Measurements from ENCODE around the gene MAML3.
A peak's percentile ranks its signal among the peaks of the same experiment; 100 is the strongest.

MAML3 gene

DNA sequence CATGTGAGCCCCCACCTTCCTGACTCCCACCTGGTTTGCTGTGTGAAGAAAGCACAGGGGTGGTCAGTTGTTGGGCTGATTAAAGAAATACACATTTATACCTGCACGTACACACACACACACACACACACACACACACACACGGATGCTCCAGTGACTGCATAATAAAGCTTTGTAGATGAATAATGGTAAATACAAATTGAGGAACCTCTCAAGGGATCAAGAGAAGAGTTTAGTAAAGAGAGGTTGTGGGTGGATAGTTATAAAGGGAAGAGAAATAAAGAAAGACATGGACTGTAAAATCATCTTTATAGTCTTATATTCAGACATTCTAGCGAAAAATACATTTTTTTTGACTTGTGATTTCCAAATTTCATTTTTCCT, 344.2 kb downstream of the MAML3 start:
- DNase-seq (ENCODE audit: low read depth): no peak

DNA sequence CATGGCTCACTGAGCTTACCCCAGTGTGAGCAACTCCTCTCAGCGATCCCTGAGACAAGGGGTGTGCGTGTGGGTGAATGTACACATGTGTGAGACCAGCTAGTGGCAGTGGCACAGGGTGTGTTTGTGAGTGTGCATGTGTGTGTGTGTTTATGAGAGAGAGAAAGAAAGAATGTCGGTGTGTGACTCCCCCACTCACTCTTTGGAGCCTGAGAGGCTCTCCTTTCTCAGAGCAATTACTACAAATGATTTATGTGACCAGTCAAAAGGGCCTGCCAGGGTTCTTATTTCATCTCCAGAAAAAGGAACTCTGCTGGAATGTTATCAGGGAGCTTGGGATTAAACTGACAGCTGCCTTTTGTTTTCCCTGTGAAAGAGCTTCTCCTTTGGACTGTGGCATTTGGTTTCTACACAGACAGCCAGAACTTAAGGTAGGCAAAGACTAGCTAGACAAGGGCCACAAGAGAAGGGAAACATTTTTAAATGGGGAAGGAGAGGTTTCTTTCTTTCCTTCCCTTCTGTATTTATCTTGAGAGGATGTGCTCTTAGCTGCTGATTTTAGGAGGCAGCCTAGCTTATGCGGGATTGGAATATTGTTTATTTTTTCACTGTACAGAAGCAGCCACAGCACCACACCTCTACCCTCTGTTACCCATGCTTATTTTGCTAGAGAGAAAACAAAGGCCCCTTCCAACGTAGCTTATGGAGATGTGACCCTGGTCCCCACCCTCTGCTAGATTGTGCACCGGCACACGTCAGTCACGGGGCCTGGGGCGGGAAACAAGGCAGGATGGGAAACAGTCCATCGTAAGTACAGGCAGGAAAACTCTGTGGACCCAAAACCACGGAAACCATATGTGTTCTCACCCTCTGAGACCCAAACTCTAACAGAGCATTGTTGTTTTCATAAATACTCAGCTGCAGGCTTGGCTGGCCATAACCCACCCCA, 344.9 kb downstream of the MAML3 start:
- peak; percentile 38 for DNase-seq (ENCODE audit: low read depth)

DNA sequence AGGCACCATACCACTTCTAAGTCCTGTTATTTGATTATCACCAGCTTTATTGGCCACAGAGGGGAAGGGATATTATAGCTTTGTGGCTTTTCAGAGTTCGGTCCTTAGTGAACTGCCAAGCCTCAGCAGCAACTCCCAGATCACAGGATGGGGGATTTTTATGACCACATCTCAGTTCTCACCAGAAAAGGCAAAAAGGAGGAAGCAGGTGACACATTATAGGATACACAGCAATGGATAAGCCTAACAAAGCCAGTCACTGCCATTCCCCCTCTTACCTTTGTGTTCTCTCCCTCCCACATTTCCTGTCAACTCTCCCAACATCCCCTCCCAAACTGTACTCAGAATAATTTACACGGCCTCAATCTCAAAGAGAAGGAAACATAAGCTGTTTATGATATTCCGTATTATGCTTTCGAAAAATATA, 345.6 kb downstream of the MAML3 start:
- DNase-seq (ENCODE audit: low read depth): no peak

DNA sequence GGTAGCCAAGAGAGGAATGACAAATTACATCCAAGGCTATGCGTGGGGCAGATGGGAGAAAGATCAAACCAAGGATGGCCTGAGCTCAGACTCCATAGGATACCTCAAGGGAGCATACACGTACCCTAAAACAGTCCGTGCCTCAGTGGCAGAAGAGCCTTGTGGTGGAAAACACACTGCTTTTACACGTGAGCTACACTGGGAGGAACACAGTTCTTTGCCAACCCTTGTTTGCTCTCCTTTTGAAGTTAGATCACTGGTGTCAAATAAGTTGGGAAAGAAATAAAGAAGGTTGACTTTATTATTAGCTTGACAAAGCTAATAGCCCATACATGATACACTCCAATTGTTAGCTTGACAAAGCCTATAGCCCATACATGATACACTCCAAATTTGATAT, 346.5 kb downstream of the MAML3 start:
- DNase-seq (ENCODE audit: low read depth): no peak

DNA sequence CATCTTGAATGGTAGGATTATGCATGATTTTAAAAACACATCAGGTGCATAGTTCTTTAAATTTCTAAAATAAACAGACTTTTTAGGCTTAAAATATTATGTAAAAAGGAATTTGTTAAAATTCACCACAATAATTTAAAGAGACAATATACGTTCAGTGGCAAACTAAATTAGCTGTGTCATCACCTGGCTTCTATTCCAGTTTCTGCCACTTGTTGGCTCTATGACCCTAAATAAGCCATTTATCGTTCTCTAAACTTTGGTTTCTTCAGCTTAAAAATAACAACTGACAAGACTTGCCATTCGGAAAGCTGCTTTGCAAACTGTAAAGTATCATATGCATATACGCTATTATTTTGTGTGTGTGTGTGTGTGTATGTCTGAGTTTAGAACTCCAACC, 347.1 kb downstream of the MAML3 start:
- no peak for DNase-seq (ENCODE audit: low read depth)

DNA sequence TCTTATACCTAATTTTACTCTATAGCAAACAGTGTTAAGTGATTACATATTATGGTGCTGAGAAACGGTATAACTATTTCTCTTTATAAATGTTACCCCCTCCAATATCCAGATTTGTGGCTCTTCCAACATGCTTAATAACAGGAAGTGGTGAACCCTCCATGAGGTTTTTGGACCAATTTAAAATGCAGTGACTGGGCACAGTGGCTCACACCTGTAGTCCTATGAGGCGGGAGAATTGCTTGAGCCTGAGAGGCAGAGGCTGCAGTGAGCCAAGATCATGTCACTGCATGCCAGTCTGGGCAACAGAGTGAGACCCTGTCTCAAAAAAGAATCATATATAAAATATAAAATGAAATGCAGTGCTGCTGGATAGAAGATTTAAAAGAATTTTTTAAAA, 351.1 kb downstream of the MAML3 start:
- no peak for DNase-seq (ENCODE audit: low read depth)

DNA sequence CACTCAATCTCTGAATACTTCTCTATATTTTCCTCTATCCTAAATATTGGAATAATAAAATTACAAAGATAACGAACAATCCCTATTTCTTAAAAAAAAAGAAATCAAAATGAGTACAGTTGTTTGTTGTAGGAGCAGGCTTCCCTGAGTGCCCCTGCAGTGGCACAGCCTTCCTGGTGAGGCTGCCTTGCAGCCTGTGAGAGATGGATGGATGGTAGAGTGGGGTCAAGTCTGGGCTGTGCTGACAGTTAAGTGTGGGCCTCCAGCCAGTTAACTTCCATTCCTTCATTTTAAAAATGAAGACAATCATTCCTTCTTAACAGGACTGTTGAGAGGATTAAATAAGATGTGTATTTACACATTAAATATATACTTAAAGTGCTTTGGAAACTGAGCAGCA, 351.5 kb downstream of the MAML3 start:
- no peak for DNase-seq (ENCODE audit: low read depth)

DNA sequence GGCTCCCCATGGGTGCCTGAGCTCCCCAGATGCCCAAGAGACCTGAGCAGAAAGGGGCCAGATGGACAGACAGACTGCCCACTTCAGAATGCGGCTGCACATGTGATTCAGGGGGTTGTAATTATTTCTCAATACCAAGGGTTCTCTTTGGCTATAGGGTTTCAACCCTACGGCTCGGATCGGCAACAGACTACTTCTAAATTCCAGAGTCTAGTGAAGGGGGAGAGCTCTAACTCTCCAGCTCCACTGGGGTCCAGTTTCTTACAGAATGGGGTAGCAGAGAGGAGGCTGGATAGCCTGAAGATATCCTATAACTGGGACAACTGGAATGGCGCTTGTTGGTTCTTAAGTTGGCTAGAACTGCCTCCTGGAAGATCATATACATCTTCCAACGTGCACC, 352.1 kb downstream of the MAML3 start:
- no peak for DNase-seq (ENCODE audit: low read depth)

DNA sequence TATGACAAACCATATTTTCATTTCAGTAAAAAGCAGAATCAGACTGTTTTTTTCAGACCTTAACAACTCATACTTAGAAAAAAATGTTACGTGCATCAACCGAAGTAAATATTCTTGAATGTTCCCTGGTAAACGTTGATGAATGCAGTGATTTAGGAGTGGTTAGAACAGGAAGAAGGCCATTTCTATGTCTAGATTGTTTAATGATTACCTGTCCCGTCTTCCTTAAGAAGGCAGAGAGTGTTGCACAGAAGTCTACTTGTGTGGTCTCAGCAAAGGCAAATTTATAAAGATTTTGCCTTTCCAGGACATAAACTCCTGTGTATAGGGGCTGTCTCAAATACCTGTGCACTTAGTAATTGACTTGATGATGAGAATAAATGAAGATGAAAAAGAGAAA, 353.9 kb downstream of the MAML3 start:
- DNase-seq (ENCODE audit: low read depth): no peak

DNA sequence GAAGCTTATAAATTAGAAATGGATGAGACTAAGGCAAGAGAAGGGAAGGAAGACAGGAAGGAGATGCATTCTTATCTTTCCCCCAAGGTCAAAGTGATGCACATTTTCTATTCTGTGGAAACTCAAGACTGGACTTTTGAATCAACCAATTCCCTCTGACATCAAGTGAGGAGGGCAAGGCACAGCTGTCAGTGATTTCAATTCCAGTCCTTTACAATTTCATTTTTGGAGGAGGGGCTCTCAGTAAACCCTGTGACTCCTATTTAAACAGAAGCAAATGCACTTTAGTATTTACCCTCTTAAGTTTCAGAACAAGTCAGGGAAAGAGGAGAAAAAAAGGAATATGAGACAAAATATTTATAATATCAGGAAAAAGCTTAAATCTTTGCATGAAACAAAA, 354.4 kb downstream of the MAML3 start:
- DNase-seq (ENCODE audit: low read depth): no peak

DNA sequence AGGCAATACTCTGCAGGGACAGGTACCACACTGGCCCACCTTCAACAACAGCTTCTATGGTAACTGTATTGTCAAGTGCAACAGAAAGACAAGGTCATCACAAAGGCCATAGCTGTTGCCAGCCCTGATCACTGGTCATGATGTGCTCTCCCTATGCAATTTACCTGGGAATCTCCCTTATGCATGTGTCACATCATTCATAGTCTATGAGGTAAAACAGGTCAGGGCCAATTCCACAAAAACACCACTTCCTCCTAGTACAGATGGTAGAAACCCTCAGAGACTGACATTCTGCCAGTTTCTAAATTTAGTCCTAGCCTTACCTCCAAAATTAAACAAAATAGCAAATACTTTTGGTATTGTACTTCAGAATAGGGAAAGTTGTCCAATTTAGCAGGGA, 355.5 kb downstream of the MAML3 start:
- no peak for DNase-seq (ENCODE audit: low read depth)

DNA sequence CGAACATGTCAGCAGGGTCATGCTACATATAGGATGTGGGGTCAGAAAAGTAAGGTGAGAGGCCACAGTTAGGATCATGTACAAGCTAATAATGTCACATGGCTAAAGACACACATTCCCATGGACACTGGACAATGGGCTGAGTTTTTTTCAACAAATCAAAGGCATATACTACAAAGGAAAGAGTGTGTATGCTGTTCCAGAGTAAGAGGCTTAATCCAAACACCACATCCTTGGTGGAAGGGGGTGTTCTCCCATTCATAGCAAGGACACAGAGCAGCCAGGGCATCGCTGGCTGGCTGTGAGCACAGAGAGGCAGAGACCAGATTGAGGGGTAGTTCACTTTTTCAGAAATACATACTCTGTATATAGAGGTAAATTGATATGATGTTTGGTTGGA, 356.7 kb downstream of the MAML3 start:
- no peak for DNase-seq (ENCODE audit: low read depth)

DNA sequence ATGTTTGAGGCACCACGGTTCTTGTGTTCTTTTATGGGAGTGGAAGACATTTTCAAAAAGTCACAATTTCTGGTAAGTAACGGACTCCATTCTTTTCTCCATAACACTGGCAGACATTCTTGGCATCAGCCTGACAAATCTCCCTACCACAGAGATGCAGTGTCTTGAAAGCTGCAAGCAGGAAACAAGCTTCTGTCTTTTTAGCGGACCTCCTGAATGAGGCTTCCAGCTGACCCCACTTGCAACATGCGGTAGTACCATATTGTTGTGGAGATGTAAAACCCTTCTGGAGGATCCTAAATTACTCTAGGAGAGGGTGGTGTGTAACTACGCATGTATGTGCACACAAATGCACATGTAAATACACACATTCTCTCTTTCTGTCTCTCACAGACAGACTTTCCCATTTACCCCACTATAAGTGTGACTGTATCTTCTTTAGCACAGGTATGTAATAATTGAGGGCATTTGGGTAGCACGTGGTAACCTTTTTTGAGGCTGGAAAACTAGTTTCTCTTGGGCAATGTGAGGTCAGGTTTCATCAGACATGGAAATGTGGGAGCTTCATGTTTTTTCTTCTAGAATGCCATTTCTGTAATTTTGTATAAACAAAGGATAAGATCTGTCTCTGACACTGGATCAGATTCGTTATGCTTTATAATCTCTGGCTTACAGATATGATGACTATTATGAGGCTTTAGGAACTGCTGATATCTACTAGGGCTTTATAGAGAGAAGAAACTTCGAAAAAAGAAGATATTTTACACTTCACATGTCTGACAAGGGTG, 358.3 kb downstream of the MAML3 start:
- peak; percentile 41 for DNase-seq (ENCODE audit: low read depth)

DNA sequence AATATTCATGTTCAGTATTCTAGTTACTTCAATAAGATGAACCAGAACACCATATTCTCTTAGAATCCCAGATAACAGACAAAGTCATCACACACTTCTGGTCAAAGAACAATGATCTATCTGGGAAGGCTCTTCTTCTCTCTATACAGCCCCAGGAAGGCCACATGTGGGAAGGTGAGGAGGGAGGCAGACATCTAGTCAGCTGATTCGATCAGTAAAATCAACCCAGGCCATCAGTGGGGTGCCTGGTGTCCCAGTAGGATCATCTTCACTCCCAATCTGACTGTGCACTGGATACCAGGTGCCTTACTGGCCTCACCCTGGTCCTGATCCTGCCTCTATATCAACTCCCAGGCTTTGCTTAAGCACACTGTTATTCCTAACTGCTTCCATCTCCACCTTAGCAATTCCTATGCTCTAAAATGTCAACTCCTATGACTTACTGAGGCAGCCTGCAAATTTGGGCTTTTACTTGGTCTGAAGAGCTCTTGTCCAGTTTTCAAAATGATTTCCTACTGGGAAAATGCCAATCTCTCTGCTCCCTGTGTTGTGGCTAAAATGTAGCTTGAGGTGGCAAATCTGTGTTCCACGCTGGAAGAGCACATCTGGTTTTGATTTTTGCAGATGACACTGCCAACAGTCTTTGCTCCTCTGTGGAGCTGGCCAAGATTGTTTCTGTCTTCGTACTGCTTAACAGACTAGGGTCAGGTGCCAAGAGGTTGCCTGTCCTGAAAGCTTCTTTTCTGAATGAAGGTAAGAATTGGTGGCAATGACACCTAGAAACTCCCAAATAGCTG, 359.6 kb downstream of the MAML3 start:
- DNase-seq (ENCODE audit: low read depth): peak; percentile 70

DNA sequence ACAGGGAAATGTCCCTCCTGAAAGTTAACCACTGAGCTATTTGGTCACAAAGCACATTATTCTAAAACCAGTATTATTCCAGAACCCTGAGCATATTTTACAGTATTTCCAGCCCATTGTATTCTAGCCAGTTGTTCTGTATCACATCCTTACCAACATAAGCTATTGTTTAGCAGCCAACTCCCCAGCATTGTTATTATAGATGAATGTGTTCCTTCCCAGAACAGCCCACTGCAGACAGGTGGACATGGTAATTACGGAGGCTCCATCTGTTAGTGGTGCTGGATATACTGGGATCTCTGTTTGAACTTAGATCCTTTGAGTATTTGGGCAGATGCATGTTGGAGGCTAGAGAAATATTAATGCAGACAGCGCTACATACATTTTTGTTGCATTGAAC, 362.3 kb downstream of the MAML3 start:
- no peak for DNase-seq (ENCODE audit: low read depth)

DNA sequence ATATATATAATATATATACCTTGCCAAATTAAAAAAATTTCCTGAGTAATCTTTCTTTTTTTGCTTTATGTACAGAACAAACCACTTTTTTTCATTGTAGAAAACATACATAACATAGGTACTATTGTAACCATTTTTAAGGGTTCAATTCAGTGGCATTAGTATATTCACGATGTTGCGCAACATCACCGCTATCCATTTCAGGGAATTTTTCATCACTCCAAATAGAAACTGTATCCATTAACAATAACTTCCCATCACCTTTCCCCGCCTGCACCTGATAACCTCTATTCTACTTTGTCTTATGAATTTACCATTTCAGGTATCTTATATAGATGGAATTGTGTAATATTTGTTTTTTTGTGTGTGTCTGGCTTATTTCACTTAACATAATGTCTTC, 363.7 kb downstream of the MAML3 start:
- no peak for DNase-seq (ENCODE audit: low read depth)

DNA sequence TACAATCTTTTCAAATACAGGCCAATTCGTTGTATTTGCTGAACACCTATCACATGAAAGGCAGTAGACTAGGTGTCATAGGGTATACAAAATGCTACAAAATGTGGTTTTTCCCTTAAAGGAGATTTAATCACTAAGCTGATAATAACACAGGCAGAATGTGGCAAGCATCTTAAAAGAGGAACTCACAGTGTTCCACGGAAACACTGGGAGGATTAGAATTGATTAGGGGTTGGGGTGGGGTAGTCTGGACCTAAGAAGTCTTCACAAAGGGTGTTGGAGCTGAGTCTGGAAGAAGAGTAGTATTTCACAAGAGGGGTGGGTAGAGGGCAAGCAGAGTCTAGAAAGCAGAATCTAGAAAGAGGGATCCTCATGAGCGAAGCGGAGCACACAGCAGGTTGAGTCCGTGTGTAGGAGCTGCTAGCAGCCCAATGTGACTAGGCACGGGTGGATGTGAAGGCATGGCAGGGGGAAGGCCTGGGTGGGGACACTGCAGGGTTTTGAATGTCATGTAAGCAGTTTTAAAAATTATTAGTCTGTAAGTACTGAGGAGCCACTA, 364.8 kb downstream of the MAML3 start:
- DNase-seq (ENCODE audit: low read depth): no peak

DNA sequence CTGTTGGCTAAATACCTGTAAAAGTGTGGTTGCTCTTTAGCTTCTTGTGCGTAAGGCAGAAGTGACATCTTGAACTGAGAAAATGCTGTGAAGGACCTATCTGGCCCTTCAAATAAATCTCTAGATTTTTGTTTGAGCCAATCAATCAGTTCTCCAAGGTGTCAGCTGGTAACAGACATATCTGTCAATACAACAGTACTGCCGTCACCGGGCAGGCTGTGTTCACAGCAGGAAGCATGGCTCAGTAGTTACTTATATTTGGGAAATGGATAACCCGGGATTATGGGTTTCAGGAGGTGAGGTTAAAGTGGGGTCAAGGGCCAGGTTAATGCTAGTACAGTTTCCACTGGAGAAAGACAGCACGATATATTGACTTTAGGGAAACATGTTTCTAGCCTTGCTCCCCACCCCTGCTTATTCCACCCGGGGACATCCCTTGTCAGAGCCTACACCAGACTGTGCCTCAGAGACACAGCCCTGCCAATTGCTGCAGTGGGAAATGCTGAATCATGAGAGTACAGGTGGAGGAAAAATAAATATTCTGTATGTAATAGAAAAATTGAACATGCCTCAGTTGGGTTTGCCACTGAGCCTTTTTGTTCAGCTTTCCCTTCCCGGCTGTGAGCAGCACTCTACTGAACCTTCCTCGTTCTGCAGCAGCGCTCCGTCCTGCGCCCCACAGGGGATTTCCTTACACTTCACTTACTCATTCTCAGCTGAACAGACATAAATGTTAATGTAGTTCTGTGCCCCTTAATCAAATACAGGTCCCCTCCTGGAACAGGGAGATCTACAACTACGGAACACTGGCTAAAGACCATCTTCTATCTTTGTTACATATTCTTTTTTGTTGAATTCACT, 367.3 kb downstream of the MAML3 start:
- no peak for DNase-seq (ENCODE audit: low read depth)

DNA sequence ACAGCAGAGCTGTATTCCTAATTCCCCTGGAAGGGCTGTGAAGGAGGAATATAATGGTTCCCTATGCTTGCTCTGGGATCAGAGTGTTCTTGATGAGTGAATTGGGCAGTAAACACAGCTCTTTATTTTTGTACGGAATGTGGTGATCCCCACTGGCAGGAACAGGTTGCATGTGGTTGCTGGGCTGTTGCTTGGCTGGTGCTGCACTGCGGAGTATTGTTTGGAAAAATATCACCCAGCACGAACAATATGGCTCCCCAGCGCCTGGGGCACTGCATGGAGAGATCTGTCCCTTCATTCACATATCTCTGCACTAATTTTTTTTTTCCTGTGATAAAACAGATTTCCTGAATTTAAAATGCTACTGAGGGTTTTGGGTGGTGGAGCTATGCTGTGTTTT, 368.6 kb downstream of the MAML3 start:
- DNase-seq (ENCODE audit: low read depth): no peak

DNA sequence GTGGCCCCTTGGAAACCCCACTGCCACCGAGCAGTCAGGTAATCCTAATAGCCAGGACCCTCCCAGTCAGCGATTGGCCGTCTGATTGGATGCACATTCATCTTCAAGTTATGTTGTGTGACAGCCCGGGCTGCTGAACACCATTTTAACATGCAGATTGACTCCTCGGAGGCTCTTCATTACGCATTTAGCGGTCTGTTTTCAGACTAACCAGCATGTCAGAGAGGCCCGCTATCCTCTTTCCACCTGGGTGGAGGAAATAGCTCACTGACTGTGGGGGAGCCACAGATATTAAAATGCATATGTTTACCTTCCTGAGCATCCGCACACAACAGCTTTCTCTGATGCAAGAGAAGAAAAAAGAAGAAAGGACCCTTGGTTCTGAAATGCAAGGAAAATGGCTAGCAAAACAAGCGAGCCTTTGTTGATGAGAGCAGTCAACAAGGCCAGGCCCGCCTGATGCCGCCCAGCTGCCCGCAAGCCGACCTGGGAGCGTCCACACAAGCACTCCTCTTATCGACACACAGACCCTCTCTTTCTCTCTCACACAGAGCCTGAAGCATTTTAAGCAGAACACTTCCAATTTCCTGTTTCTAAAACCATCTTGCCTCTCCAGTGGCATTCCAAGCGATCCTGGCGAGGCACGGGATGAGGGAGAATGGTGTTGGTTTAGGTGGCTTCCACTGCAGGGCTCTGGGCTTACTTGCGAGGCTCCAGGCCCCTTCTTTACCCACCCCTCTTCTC, 370.1 kb downstream of the MAML3 start:
- no peak for DNase-seq (ENCODE audit: low read depth)

Measured in EH (cell line).